ENCODE results near the gene UNKL. TPM values are rescaled to one million over a fixed set of nuclear protein-coding genes. Genes with fewer than 3 reads are reported as not detected.
A peak's percentile ranks its signal among the peaks of the same experiment; 100 is the strongest.

The UNKL gene
- total and polyA plus RNA-seq, 2 of the 8 experiments (the other 6 are each of a cell fraction or from before 2014, with no cell fraction given), result 25.1 to 31.8 TPM

DNA sequence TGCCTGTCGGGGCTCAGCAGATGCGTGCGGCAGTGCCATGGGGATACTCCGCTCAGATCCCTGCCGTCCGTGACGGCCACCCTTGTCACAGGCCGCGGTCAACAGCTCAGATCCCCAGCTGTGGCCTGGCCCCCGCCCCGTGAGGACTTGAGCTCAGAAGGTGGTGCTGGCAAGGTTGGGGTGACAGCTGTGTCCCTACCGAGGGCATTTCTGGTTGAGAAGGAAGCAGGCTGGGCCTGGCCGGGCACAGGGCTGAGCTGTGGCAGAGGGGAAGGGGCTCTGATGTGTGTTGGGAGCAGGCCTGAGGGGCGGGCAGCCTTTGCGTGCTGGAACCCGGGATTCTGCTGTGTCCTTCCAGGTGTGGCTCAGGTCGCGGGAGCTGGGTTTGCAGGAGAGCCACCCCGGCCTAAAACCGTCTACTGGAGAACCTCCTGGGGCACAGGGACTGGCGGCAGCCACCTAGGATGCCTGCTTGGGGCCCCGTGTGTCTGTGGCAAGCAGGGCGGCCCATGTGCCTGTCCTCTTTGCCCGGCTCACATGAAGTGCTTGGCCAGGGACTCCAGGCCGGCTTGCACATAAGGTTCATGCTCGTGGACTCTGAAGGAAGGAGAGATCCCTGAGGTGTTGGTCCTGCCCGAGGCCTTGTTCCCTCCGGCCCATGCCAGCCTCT, 100.0 kb downstream of the UNKL start:
- no peak for TF ChIP-seq NANOG (IDR thresholded peaks at IDR 0.05; ENCODE audit: insufficient read depth, low read depth, low read length, poor library complexity, severe bottlenecking)
- peak; percentile 24; the same call in 1 of the 2 replicates for TF ChIP-seq POLR2AphosphoS5 (IDR thresholded peaks at IDR 0.05; ENCODE audit: low read depth, low read length)
- TF ChIP-seq EP300 (IDR thresholded peaks at IDR 0.05; ENCODE audit: borderline replicate concordance in 1 of 2, low read depth in 2 of 2, low read length in 2 of 2), result no peak
- no peak for TF ChIP-seq YY1 (IDR thresholded peaks at IDR 0.05; ENCODE audit: low read depth, low read length)
- H3K9me3 ChIP-seq (ENCODE audit: insufficient read depth in 2 of 2, low read depth in 1 of 2, low read length in 1 of 2), result no peaks in the 10 kb centered on the region
- H3K23ac ChIP-seq (ENCODE audit: insufficient read length), result no peak overlapping the region
- H2BK12ac ChIP-seq (ENCODE audit: low read depth, low read length), result no peak overlapping the region
- no peak overlapping the region; the same call in 1 of the 2 replicates for H3K27ac ChIP-seq (ENCODE audit: low read depth, low read length)
- H3K4me2 ChIP-seq (ENCODE audit: insufficient read depth in 1 of 2, low read depth in 2 of 2, low read length in 2 of 2), result no peak overlapping the region
- peaks cover 36 to 76% of the 10 kb centered on the region in 2 experiments for H3K79me2 ChIP-seq (ENCODE audit: control insufficient read depth in 1 of 2, insufficient read depth in 2 of 2, low read length in 2 of 2)
- H2AK5ac ChIP-seq (ENCODE audit: low read depth, low read length), result no peak overlapping the region
- no peaks in the 10 kb centered on the region for H3K27me3 ChIP-seq (replicated peaks in 1 of 4; ENCODE audit: control insufficient read depth in 3 of 4, extremely low read depth in 1 of 4, insufficient read depth in 3 of 4, low read length in 3 of 4)
- CTCF ChIA-PET (ENCODE audit: partially characterized antibody), result interaction anchor here (0.8 to 1.2 kb wide), 3 partner anchors 16 to 127 kb away, joined by 3 to 4 read pairs (median 4); no protein-coding TSS in a partner anchor
- H3K4ac ChIP-seq (replicated peaks; ENCODE audit: insufficient read length, low read depth, low read length), result no peak overlapping the region
- POLR2A ChIA-PET (ENCODE audit: partially characterized antibody), result interaction anchor here (0.9 to 11.4 kb wide), 4 partner anchors 11 to 49 kb away, joined by 3 to 106 read pairs (median 16); no protein-coding TSS in a partner anchor
- H3K36me3 ChIP-seq (ENCODE audit: control insufficient read depth in 2 of 4, insufficient read depth in 4 of 4, low read length in 3 of 4), result peaks cover 40 to 67% (median 54%) of the 10 kb centered on the region in 4 experiments
- H3K79me1 ChIP-seq (ENCODE audit: low read depth, low read length), result peaks cover 11% of the 10 kb centered on the region
- H3K14ac ChIP-seq (ENCODE audit: insufficient read length), result no peak overlapping the region
- peaks cover 12% of the 10 kb centered on the region for H3K23me2 ChIP-seq (ENCODE audit: low read depth, low read length)
- H2BK15ac ChIP-seq (ENCODE audit: low read length), result no peak overlapping the region
- H3K56ac ChIP-seq (replicated peaks; ENCODE audit: insufficient read length, low read depth, low read length), result no peak overlapping the region
- no peak overlapping the region for H2BK120ac ChIP-seq (replicated peaks; ENCODE audit: low read depth, low read length)
- 93% methylated on average over 25 of the region's 28 CpGs; no CpG with 5 or more reads in 1 of the 2 experiments for WGBS, 2 experiments (ENCODE audit: extremely low coverage in 1 of 2, insufficient coverage in 1 of 2, insufficient read length in 1 of 2, insufficient replicate concordance in 2 of 2, low coverage in 1 of 2, low lambda C conversion rate in 2 of 2, missing lambda C conversion rate in 1 of 2)
- H2BK20ac ChIP-seq (ENCODE audit: low read length), result no peak overlapping the region
- peaks cover 0 to 12% (median 5%) of the 10 kb centered on the region in 4 experiments; a peak in 5 of 7 replicates for H3K4me1 ChIP-seq (replicated peaks in 1 of 4; ENCODE audit: control insufficient read depth in 3 of 4, insufficient read depth in 4 of 4, low read length in 3 of 4)
- no peak overlapping the region for H4K8ac ChIP-seq (ENCODE audit: extremely low read depth, insufficient read depth, low read length)
- peaks cover 60 to 70% of the 10 kb centered on the region in 2 experiments for H4K20me1 ChIP-seq (replicated peaks in 1 of 2; ENCODE audit: control insufficient read depth in 1 of 2, insufficient read depth in 2 of 2, low read length in 2 of 2)
- H3K18ac ChIP-seq (ENCODE audit: extremely low read depth, low read length), result no peak overlapping the region
- no peak overlapping the region for H4K5ac ChIP-seq (ENCODE audit: insufficient read length, low read depth, low read length)
- H3K9ac ChIP-seq (replicated peaks in 1 of 4; ENCODE audit: extremely low read depth in 1 of 4, low read depth in 3 of 4, low read length in 3 of 4), result no peak overlapping the region
- H2AFZ ChIP-seq (ENCODE audit: low read length), result no peak overlapping the region
- H2BK5ac ChIP-seq (ENCODE audit: low read depth, low read length), result no peak overlapping the region
- no peak for FAIRE-seq
- no peak overlapping the region for H3K4me3 ChIP-seq (ENCODE audit: extremely low read depth in 1 of 4, insufficient read depth in 2 of 4, low read depth in 3 of 4, low read length in 4 of 4)
- no peak overlapping the region for H4K91ac ChIP-seq (replicated peaks; ENCODE audit: insufficient read length, low read length)
- DNase-seq (ENCODE audit: low read depth in 1 of 2, low spot score in 2 of 2), result no peak
